ENCODE results near the gene PLPPR4.

DNA sequence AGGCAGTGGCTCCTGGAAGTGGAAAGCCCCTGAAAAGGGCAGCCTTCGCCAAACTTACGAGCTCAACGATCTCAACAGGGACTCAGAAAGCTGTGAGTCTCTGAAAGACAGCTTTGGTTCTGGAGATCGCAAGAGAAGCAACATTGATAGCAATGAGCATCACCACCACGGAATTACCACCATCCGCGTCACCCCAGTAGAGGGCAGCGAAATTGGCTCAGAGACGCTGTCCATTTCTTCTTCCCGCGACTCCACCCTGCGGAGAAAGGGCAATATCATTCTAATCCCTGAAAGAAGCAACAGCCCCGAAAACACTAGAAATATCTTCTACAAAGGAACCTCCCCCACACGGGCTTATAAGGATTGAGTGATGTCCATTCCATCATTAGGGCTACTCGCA lies 42.4 kb downstream of the PLPPR4 start:
- TF ChIP-seq NRF1 (IDR thresholded peaks at IDR 0.05; ENCODE audit: low read depth, low read length) (no peak), SIN3A (IDR thresholded peaks at IDR 0.05; ENCODE audit: borderline replicate concordance, low read depth, low read length) (no peak), JUND (IDR thresholded peaks at IDR 0.05) (no peak), TAF1 (IDR thresholded peaks at IDR 0.05; ENCODE audit: borderline replicate concordance, low read depth, low read length) (no peak)
- TF ChIP-seq, protein P1, sequence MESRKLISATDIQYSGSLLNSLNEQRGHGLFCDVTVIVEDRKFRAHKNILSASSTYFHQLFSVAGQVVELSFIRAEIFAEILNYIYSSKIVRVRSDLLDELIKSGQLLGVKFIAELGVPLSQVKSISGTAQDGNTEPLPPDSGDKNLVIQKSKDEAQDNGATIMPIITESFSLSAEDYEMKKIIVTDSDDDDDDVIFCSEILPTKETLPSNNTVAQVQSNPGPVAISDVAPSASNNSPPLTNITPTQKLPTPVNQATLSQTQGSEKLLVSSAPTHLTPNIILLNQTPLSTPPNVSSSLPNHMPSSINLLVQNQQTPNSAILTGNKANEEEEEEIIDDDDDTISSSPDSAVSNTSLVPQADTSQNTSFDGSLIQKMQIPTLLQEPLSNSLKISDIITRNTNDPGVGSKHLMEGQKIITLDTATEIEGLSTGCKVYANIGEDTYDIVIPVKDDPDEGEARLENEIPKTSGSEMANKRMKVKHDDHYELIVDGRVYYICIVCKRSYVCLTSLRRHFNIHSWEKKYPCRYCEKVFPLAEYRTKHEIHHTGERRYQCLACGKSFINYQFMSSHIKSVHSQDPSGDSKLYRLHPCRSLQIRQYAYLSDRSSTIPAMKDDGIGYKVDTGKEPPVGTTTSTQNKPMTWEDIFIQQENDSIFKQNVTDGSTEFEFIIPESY (IDR thresholded peaks at IDR 0.05; ENCODE audit: borderline replicate concordance, low read depth): no peak
- TF ChIP-seq, protein P2, sequence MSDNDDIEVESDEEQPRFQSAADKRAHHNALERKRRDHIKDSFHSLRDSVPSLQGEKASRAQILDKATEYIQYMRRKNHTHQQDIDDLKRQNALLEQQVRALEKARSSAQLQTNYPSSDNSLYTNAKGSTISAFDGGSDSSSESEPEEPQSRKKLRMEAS (IDR thresholded peaks at IDR 0.05; ENCODE audit: low read depth): no peak
- TF ChIP-seq, protein P3, sequence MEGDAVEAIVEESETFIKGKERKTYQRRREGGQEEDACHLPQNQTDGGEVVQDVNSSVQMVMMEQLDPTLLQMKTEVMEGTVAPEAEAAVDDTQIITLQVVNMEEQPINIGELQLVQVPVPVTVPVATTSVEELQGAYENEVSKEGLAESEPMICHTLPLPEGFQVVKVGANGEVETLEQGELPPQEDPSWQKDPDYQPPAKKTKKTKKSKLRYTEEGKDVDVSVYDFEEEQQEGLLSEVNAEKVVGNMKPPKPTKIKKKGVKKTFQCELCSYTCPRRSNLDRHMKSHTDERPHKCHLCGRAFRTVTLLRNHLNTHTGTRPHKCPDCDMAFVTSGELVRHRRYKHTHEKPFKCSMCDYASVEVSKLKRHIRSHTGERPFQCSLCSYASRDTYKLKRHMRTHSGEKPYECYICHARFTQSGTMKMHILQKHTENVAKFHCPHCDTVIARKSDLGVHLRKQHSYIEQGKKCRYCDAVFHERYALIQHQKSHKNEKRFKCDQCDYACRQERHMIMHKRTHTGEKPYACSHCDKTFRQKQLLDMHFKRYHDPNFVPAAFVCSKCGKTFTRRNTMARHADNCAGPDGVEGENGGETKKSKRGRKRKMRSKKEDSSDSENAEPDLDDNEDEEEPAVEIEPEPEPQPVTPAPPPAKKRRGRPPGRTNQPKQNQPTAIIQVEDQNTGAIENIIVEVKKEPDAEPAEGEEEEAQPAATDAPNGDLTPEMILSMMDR (IDR thresholded peaks at IDR 0.05): no peak
